ENCODE data around the gene STT3B. TPM values are rescaled to one million over a fixed set of nuclear protein-coding genes. Genes with fewer than 3 reads are reported as not detected.

The STT3B gene
- total RNA-seq, 1 experiment from 2014 or later = 202 TPM

GRCh38 chr3:31550452-31551251, 17.9 kb downstream of the STT3B start:
- Mint-ChIP-seq H3K27ac (ENCODE audit: unreplicated experiment) (no peak overlapping the region), H3K27me3 (ENCODE audit: unreplicated experiment) (no peaks in the 10 kb centered on the region), H3K4me1 (ENCODE audit: low read depth, unreplicated experiment) (peaks cover 59% of the 10 kb centered on the region), H3K4me3 (ENCODE audit: low read depth, unreplicated experiment) (no peak overlapping the region), H3K36me3 (ENCODE audit: insufficient read depth, unreplicated experiment) (no peaks in the 10 kb centered on the region), H3K9me3 (ENCODE audit: low read depth, unreplicated experiment) (no peaks in the 10 kb centered on the region)
- BruUV-seq (replicated peaks) = no TSS peak
- intact Hi-C loops (cut with micrococcal nuclease; ENCODE audit: unreplicated experiment) = no loop called here
- DNase-seq = peak; percentile 21
- CTCF ChIA-PET = interaction anchor here (0.7 to 1.3 kb wide), 4 partner anchors 11 to 1333 kb away, joined by 3 to 5 read pairs (median 4); partner anchors contain the start of gene STT3B
- TF ChIP-seq CTCF (IDR thresholded peaks at IDR 0.05; ENCODE audit: unreplicated experiment) = no peak

- H3K9me3 Mint-ChIP-seq (ENCODE audit: low read depth, unreplicated experiment) = no peaks in the 10 kb centered on the region
These were observed 18.9 kb downstream of the STT3B start for GRCh38 chr3:31551646-31552045.

GRCh38 chr3:31552103-31552502, 19.4 kb downstream of the STT3B start:
- TF ChIP-seq CTCF (IDR thresholded peaks at IDR 0.05; ENCODE audit: unreplicated experiment) = no peak
- H3K4me3 Mint-ChIP-seq (ENCODE audit: low read depth, unreplicated experiment) = no peak overlapping the region
- no peaks in the 10 kb centered on the region for H3K27me3 Mint-ChIP-seq (ENCODE audit: unreplicated experiment)
- intact Hi-C loops (cut with micrococcal nuclease; ENCODE audit: unreplicated experiment) = no loop called here
- CTCF ChIA-PET = no interaction called here
- no peaks in the 10 kb centered on the region for H3K9me3 Mint-ChIP-seq (ENCODE audit: low read depth, unreplicated experiment)
- no TSS peak for BruUV-seq (replicated peaks)
- H3K27ac Mint-ChIP-seq (ENCODE audit: unreplicated experiment) = no peak overlapping the region
- no peaks in the 10 kb centered on the region for H3K36me3 Mint-ChIP-seq (ENCODE audit: insufficient read depth, unreplicated experiment)
- DNase-seq = no peak
- H3K4me1 Mint-ChIP-seq (ENCODE audit: low read depth, unreplicated experiment) = peaks cover 51% of the 10 kb centered on the region

More at GRCh38 chr3:31551646-31552045, 18.9 kb downstream of the STT3B start:
- Mint-ChIP-seq H3K27me3 (ENCODE audit: unreplicated experiment) (no peaks in the 10 kb centered on the region), H3K4me3 (ENCODE audit: low read depth, unreplicated experiment) (no peak overlapping the region), H3K4me1 (ENCODE audit: low read depth, unreplicated experiment) (peaks cover 53% of the 10 kb centered on the region), H3K36me3 (ENCODE audit: insufficient read depth, unreplicated experiment) (no peaks in the 10 kb centered on the region), H3K27ac (ENCODE audit: unreplicated experiment) (no peak overlapping the region)
- intact Hi-C loops (cut with micrococcal nuclease; ENCODE audit: unreplicated experiment) = no loop called here
- no TSS peak for BruUV-seq (replicated peaks)
- CTCF ChIA-PET = no interaction called here
- TF ChIP-seq CTCF (IDR thresholded peaks at IDR 0.05; ENCODE audit: unreplicated experiment) = no peak
- no peak for DNase-seq

GRCh38 chr3:31553258-31553657, 20.5 kb downstream of the STT3B start:
- H3K27me3 Mint-ChIP-seq (ENCODE audit: unreplicated experiment) = no peaks in the 10 kb centered on the region
- no peaks in the 10 kb centered on the region for H3K36me3 Mint-ChIP-seq (ENCODE audit: insufficient read depth, unreplicated experiment)
- CTCF ChIA-PET = no interaction called here
- intact Hi-C loops (cut with micrococcal nuclease; ENCODE audit: unreplicated experiment) = no loop called here
- no peak overlapping the region for H3K4me3 Mint-ChIP-seq (ENCODE audit: low read depth, unreplicated experiment)
- no peak for DNase-seq
- H3K4me1 Mint-ChIP-seq (ENCODE audit: low read depth, unreplicated experiment) = peaks cover 39% of the 10 kb centered on the region
- no TSS peak for BruUV-seq (replicated peaks)
- no peak overlapping the region for H3K27ac Mint-ChIP-seq (ENCODE audit: unreplicated experiment)
- H3K9me3 Mint-ChIP-seq (ENCODE audit: low read depth, unreplicated experiment) = no peaks in the 10 kb centered on the region
- no peak for TF ChIP-seq CTCF (IDR thresholded peaks at IDR 0.05; ENCODE audit: unreplicated experiment)

All from Calu3 (cell line).